ENCODE data around the gene SERPINE3.

GRCh38 chr13:51331354-51331861, 8.1 kb upstream of the SERPINE3 start:
- TF ChIP-seq, protein P1, sequence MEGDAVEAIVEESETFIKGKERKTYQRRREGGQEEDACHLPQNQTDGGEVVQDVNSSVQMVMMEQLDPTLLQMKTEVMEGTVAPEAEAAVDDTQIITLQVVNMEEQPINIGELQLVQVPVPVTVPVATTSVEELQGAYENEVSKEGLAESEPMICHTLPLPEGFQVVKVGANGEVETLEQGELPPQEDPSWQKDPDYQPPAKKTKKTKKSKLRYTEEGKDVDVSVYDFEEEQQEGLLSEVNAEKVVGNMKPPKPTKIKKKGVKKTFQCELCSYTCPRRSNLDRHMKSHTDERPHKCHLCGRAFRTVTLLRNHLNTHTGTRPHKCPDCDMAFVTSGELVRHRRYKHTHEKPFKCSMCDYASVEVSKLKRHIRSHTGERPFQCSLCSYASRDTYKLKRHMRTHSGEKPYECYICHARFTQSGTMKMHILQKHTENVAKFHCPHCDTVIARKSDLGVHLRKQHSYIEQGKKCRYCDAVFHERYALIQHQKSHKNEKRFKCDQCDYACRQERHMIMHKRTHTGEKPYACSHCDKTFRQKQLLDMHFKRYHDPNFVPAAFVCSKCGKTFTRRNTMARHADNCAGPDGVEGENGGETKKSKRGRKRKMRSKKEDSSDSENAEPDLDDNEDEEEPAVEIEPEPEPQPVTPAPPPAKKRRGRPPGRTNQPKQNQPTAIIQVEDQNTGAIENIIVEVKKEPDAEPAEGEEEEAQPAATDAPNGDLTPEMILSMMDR (IDR thresholded peaks at IDR 0.05), result no peak
- TF ChIP-seq EP300 (IDR thresholded peaks at IDR 0.05) (no peak), POLR2A (IDR thresholded peaks at IDR 0.05) (no peak), POLR2AphosphoS5 (IDR thresholded peaks at IDR 0.05) (no peak)
